Sigmoid colon (tissue), 7 donors: Measurements from ENCODE around the gene CNKSR3. TPM values are rescaled to one million over a fixed set of nuclear protein-coding genes. Genes with fewer than 3 reads are reported as not detected.

Experiments used
- DNase-seq: peaks from one replicate; pipeline ENCODE4 v3.0.0-alpha.2; 2019
- H3K27ac ChIP-seq, 4 donors: fragments of 200-600 bp; sonication (generic); one replicate each; pipeline ENCODE4 v1.5.1; 2016 to 2019; ENCODE audit warnings: mild to moderate bottlenecking in 1 of 4
- H3K27me3 ChIP-seq, 3 donors: fragments of 200-600 bp; sonication (generic); one replicate each; pipeline ENCODE4 v1.5.1; 2019; ENCODE audit warnings: mild to moderate bottlenecking in 1 of 3
- H3K36me3 ChIP-seq, 4 donors: fragments of 200-600 bp; sonication (generic); one replicate each; pipeline ENCODE4 v1.5.1; 2016 to 2019
- H3K4me1 ChIP-seq, 4 donors: fragments of 200-600 bp; sonication (generic); one replicate each; pipeline ENCODE4 v1.5.1; 2017 to 2019
- H3K4me3 ChIP-seq, 4 donors: fragments of 200-600 bp; sonication (generic); one replicate each; pipeline ENCODE4 v1.5.1; 2017 to 2019; ENCODE audit warnings: mild to moderate bottlenecking in 2 of 4, moderate library complexity in 1 of 4
- H3K9me3 ChIP-seq, 4 donors: fragments of 200-600 bp in 3 of 4; sonication (generic) in 3 of 4; one replicate each; pipeline versions ENCODE4 v1.5.1 to v1.6.1; 2013 to 2019
- EP300 ChIP-seq, 4 donors: sonication (generic); formaldehyde crosslinking; IDR thresholded peaks; one replicate each; pipeline ENCODE4 v1.6.1; 2017; ENCODE audit warnings: antibody characterized with exemption in 4 of 4
- POLR2A ChIP-seq, 2 donors: fragments of 450-650 bp; IDR thresholded peaks; one replicate each; pipeline ENCODE4 v1.6.1; 2016; ENCODE audit warnings: antibody characterized with exemption in 2 of 2, mild to moderate bottlenecking in 2 of 2, moderate library complexity in 2 of 2
- POLR2AphosphoS5 ChIP-seq, 4 donors: sonication (generic); formaldehyde crosslinking; IDR thresholded peaks; one replicate each; pipeline ENCODE4 v1.6.1; 2017; ENCODE audit warnings: antibody characterized with exemption in 4 of 4
- WGBS, 2 donors: extraction: QIAGEN DNeasy Blood & Tissue Kit; methylation state at CpG; one replicate each; pipeline ENCODE4 v1.1.7; 2013; 5-methylcytosine and 5-hydroxymethylcytosine counted together
- intact Hi-C: fragments of 100-400 bp; cut with DNase I; formaldehyde crosslinking; loops from one replicate; pipeline ENCODE4 v1.15.1; 2023
- polyA plus RNA-seq, 3 donors: library from polyadenylated mRNA; stranded (reverse); fragments of 200-250 nt; gene quantifications; one replicate each; pipeline ENCODE4 v1.2.3, GENCODE V29; 2013
- total RNA-seq, 4 donors: library from RNA; depleted of rRNA; stranded (reverse); fragments of >200 nt; gene quantifications; one replicate each; pipeline ENCODE4 v1.1.0, GENCODE V29; 2016
- TF ChIP-seq, protein P1 (sequence below), 4 experiments: fragments of 450-650 bp in 3 of 4; fragments of 200-600 bp in 1 of 4; IDR thresholded peaks; one replicate each; pipeline ENCODE4 v1.5.1; 2016 to 2019; ENCODE audit warnings: antibody characterized with exemption in 4 of 4, mild to moderate bottlenecking in 3 of 4, moderate library complexity in 2 of 4
- donor health status: healthy with polysubstance abuse.
- donor health status: Bipolar disorder and iron deficiency.
- donor health status: healthy.

CNKSR3 gene
- total and polyA plus RNA-seq, 7 donors = 6.0 to 17.4 (median 15.3) TPM

DNA sequence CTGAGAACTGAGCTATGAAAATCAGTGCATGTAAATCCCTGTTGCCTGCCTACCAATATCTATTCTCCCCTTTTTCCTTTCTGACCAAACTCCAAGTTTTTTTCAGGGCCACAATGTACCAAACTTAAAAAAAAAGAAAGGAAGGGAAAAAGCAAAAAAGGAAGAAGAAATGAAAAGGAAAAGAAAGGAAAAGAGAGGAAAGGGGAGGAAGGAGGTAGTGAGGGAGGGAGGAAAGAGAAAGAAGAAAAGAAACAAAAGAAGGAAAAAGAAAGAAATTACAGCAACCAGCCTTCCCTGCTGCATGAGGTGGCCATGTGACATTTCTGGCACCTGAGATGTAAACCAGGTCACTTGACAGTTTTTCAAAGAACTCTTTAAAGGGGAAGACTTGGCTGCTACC lies 4.4 kb downstream of the CNKSR3 start:
- no peaks in the 10 kb centered on the region for H3K9me3 ChIP-seq
- no peak for DNase-seq
- intact Hi-C loops = loop anchor here (5.0 kb wide), 1 partner anchor 349 kb away; no protein-coding TSS in a partner anchor
- peak overlapping the region in 2 of 4 donors; percentile 41 to 98 for H3K27ac ChIP-seq
- no peaks in the 10 kb centered on the region for H3K36me3 ChIP-seq
- H3K4me1 ChIP-seq = peaks cover 0 to 55% (median 44%) of the 10 kb centered on the region in 4 donors
- H3K4me3 ChIP-seq = no peak overlapping the region
- H3K27me3 ChIP-seq = no peaks in the 10 kb centered on the region
- no peak for TF ChIP-seq POLR2AphosphoS5 (IDR thresholded peaks at IDR 0.05)
- no peak for TF ChIP-seq EP300 (IDR thresholded peaks at IDR 0.05)
- TF ChIP-seq, protein P1, sequence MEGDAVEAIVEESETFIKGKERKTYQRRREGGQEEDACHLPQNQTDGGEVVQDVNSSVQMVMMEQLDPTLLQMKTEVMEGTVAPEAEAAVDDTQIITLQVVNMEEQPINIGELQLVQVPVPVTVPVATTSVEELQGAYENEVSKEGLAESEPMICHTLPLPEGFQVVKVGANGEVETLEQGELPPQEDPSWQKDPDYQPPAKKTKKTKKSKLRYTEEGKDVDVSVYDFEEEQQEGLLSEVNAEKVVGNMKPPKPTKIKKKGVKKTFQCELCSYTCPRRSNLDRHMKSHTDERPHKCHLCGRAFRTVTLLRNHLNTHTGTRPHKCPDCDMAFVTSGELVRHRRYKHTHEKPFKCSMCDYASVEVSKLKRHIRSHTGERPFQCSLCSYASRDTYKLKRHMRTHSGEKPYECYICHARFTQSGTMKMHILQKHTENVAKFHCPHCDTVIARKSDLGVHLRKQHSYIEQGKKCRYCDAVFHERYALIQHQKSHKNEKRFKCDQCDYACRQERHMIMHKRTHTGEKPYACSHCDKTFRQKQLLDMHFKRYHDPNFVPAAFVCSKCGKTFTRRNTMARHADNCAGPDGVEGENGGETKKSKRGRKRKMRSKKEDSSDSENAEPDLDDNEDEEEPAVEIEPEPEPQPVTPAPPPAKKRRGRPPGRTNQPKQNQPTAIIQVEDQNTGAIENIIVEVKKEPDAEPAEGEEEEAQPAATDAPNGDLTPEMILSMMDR (IDR thresholded peaks at IDR 0.05) = no peak
- TF ChIP-seq POLR2A (IDR thresholded peaks at IDR 0.05) = no peak

DNA sequence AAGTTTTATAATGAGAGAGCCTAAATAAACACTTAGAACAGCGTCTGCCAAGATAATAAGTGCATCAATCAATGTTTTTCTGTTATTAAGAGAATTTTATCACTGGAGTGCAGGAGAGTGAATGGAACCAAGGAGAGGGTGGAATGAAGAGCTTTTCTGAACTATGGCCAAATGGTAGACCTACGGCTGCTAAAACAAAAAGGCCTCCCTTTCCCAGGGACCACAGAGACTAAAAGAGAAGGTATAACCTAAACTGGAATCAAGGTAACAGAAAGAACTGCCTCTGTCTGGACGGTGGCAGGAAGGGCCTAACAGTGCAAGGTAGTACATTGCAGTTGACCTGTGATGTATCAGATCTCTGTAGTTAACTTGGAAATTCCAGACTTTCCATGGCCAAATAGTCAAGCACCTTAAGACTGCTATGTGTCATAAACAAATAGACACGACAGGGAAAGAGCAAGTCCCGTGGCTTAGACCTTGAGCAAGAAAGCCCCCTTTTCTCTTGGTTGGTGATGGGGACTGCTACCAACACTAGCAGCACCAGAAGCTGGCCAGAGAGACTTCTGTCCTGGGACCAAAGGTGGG lies 5.5 kb downstream of the CNKSR3 start:
- Histone ChIP-seq H3K9me3 (no peaks in the 10 kb centered on the region), H3K27ac (peak overlapping the region in 2 of 4 donors; percentile 28 to 98), H3K27me3 (no peaks in the 10 kb centered on the region), H3K4me3 (no peak overlapping the region), H3K36me3 (no peaks in the 10 kb centered on the region), H3K4me1 (peaks cover 0 to 58% (median 52%) of the 10 kb centered on the region in 4 donors)
- 88% methylated on average over 5 of the region's 5 CpGs for WGBS, 2 donors
- DNase-seq = peak; percentile 37
- intact Hi-C loops = loop anchor here (5.0 kb wide), 1 partner anchor 348 kb away; no protein-coding TSS in a partner anchor
- TF ChIP-seq EP300 (IDR thresholded peaks at IDR 0.05) (no peak), POLR2AphosphoS5 (IDR thresholded peaks at IDR 0.05) (no peak), POLR2A (IDR thresholded peaks at IDR 0.05) (no peak)
- TF ChIP-seq, protein P1 (IDR thresholded peaks at IDR 0.05) = no peak

DNA sequence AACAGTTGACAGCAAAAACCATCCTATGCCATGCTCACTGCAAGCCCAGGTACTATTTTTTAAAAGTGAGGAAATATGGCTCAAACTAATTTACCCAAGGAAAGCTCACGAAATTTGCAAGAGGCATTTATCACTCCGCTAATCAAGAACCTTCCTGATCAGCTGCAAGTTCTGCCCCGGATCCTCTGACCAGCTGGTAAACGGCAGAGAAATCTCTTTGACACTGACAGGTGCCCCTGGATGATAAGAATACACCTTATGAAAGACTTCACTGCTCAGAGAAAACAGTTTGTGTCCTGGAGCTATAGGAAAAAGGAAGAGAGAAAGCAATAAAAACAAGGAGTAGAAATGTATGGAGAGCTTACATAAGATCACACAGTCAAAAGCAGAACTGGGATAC lies 6.4 kb downstream of the CNKSR3 start:
- H3K9me3 ChIP-seq = no peaks in the 10 kb centered on the region
- DNase-seq = no peak
- TF ChIP-seq EP300 (IDR thresholded peaks at IDR 0.05) (no peak), POLR2AphosphoS5 (IDR thresholded peaks at IDR 0.05) (no peak)
- H3K36me3 ChIP-seq = no peaks in the 10 kb centered on the region
- H3K4me1 ChIP-seq = peaks cover 0 to 62% (median 52%) of the 10 kb centered on the region in 4 donors
- peak overlapping the region in 3 of 4 donors; percentile 27 to 98 (median 28) for H3K27ac ChIP-seq
- 59 to 68% methylated on average over 4 of the region's 4 CpGs for WGBS, 2 donors
- intact Hi-C loops = no loop called here
- H3K27me3 ChIP-seq = no peaks in the 10 kb centered on the region
- no peak overlapping the region for H3K4me3 ChIP-seq

DNA sequence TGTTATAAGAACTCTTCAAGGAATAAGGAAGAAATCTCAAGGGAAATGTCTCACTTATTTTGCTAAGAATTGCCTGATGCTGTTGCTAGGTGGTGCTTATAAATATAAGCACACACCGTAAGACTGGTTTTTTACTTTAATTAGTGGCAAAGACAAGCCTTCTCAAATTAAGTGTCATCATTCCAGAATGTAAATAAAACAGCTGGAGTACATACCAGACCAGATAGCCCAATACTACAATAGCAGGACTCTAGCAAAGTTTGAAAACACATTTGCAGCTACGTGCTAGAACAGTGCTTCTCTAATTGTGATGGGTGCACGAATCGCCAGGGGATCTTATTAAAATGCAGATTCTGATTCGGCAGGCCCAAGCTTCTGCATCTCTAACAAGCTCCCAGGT lies 6.8 kb downstream of the CNKSR3 start:
- 63 to 70% methylated on average over 5 of the region's 5 CpGs for WGBS, 2 donors
- no peak overlapping the region for H3K4me3 ChIP-seq
- intact Hi-C loops = no loop called here
- H3K9me3 ChIP-seq = no peaks in the 10 kb centered on the region
- no peaks in the 10 kb centered on the region for H3K27me3 ChIP-seq
- H3K36me3 ChIP-seq = no peaks in the 10 kb centered on the region
- H3K27ac ChIP-seq = peak overlapping the region in 3 of 4 donors; percentile 27 to 98 (median 28)
- peaks cover 0 to 66% (median 53%) of the 10 kb centered on the region in 4 donors for H3K4me1 ChIP-seq
- no peak for DNase-seq
- TF ChIP-seq, protein P1 (IDR thresholded peaks at IDR 0.05) = no peak
- TF ChIP-seq POLR2AphosphoS5 (IDR thresholded peaks at IDR 0.05) (no peak), EP300 (IDR thresholded peaks at IDR 0.05) (no peak), POLR2A (IDR thresholded peaks at IDR 0.05) (no peak)

DNA sequence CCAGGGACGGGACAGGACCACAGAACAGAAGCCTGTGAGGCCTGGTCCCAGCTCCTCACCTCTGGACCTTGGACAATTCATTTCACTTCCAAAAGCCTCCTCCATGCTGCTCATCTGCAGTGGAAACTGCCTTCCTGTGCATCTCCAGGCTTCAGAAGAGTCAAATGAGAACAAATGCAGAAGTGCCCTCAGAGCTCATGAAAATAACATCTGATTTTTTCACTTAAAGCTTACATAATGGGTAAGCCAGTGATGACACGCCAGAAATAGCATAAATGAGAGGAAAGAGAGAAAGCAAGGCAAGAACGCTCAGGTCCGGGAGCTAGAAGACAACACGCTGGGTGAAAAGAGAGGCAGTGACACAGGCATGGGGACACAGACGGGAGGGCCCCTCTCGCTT lies 7.9 kb downstream of the CNKSR3 start:
- no peak for DNase-seq
- Histone ChIP-seq H3K27ac (peak overlapping the region in 2 of 4 donors; percentile 28 to 98), H3K4me1 (peaks cover 0 to 61% (median 47%) of the 10 kb centered on the region in 4 donors), H3K4me3 (no peak overlapping the region), H3K9me3 (no peaks in the 10 kb centered on the region), H3K36me3 (no peaks in the 10 kb centered on the region), H3K27me3 (no peaks in the 10 kb centered on the region)
- WGBS, 2 donors = 94 to 96% methylated on average over 7 of the region's 7 CpGs
- TF ChIP-seq POLR2A (IDR thresholded peaks at IDR 0.05) = no peak
- TF ChIP-seq EP300 (IDR thresholded peaks at IDR 0.05) = no peak
- TF ChIP-seq, protein P1 (IDR thresholded peaks at IDR 0.05) = no peak
- no peak for TF ChIP-seq POLR2AphosphoS5 (IDR thresholded peaks at IDR 0.05)
- intact Hi-C loops = no loop called here
